Measurements from ENCODE around the gene KRTAP6-3. TPM values are rescaled to one million over a fixed set of nuclear protein-coding genes. Genes with fewer than 3 reads are reported as not detected.

The KRTAP6-3 gene
- polyA plus RNA-seq, 2 of the 4 experiments (the other 2 are of a cell fraction) = not detected

- FAIRE-seq (no peak), DNase-seq (ENCODE audit: low read depth in 1 of 2, low spot score in 1 of 2) (no peak), ATAC-seq (no peak)
- CTCF ChIA-PET = no interaction called here
- WGBS (ENCODE audit: missing lambda C conversion rate) = 53% methylated on average over 6 of the region's 6 CpGs
- no peaks in the 10 kb centered on the region for H3K4me1 ChIP-seq
- no peak within 1 kb of the TSS for H3K4me3 ChIP-seq
- TF ChIP-seq HOXB13 (CRISPR knock-in tag; IDR thresholded peaks at IDR 0.05; ENCODE audit: low read depth) (no peak), ZFP36 (IDR thresholded peaks at IDR 0.05; ENCODE audit: borderline replicate concordance, partially characterized antibody) (no peak), CHD4 (IDR thresholded peaks at IDR 0.05; ENCODE audit: borderline replicate concordance) (no peak), KDM5A (IDR thresholded peaks at IDR 0.05) (no peak), CBX8 (IDR thresholded peaks at IDR 0.05) (no peak), RAD21 (conservative IDR thresholded peaks at IDR 0.05 in 1 of 2, IDR thresholded peaks at IDR 0.05 in 1 of 2) (no peak)
- no peak within 1 kb of the TSS for H3K4me2 ChIP-seq
- POLR2A ChIA-PET = no interaction called here
- no peaks in the 10 kb centered on the region for H3K9me3 ChIP-seq
- H3K27ac ChIP-seq = no peak within 1 kb of the TSS
Observed at GRCh38 chr21:30598802-30599201, 6.6 kb downstream of the KRTAP6-3 start, which contains the start of gene KRTAP6-2. KRTAP6-2 (minus strand) TSS chr21:30598902; CDS start chr21:30598874, 28 bp downstream.

- TF ChIP-seq POLR2A (IDR thresholded peaks at IDR 0.05; ENCODE audit: low read length) (no peak), NFE2L2 (conservative IDR thresholded peaks at IDR 0.05; ENCODE audit: low read length) (no peak), RARB (CRISPR knock-in tag; IDR thresholded peaks at IDR 0.05) (no peak), CHD2 (IDR thresholded peaks at IDR 0.05; ENCODE audit: low read length, partially characterized antibody) (no peak), HMGXB4 (CRISPR knock-in tag; IDR thresholded peaks at IDR 0.05; ENCODE audit: borderline replicate concordance) (no peak), RCOR1 (IDR thresholded peaks at IDR 0.05; ENCODE audit: low read depth, low read length) (no peak), HDAC2 (IDR thresholded peaks at IDR 0.05) (no peak)
- ChIA-PET POLR2A (no interaction called here), CTCF (no interaction called here)
- no peak for ATAC-seq
- H3K4me3 ChIP-seq = no peak within 1 kb of the TSS
- 0% methylated on average over 1 of the region's 1 CpG for WGBS (ENCODE audit: missing lambda C conversion rate)
- no peak for DNase-seq (ENCODE audit: low read depth in 1 of 2, low spot score in 1 of 2)
- H3K4me2 ChIP-seq = no peak within 1 kb of the TSS
- H3K9me3 ChIP-seq = no peaks in the 10 kb centered on the region
- FAIRE-seq = no peak
- H3K27ac ChIP-seq = no peak within 1 kb of the TSS
- no peaks in the 10 kb centered on the region for H3K4me1 ChIP-seq
Observed at GRCh38 chr21:30600787-30601186, 8.5 kb downstream of the KRTAP6-3 start, which contains the start of gene KRTAP22-1. KRTAP22-1 (plus strand) TSS chr21:30601087.

GRCh38 chr21:30605968-30606367 is 13.7 kb downstream of the KRTAP6-3 start:
- no peak overlapping the region for H3K27ac ChIP-seq
- ChIA-PET POLR2A (no interaction called here), CTCF (no interaction called here)
- ATAC-seq (no peak), FAIRE-seq (no peak), DNase-seq (ENCODE audit: low read depth in 1 of 2, low spot score in 1 of 2) (no peak)
- no peak overlapping the region for H3K4me3 ChIP-seq
- H3K9me3 ChIP-seq = no peaks in the 10 kb centered on the region
- no CpG with 5 or more reads among the region's 2 CpGs for whole genome bisulfite sequencing (ENCODE audit: missing lambda C conversion rate)
- H3K4me2 ChIP-seq = no peak overlapping the region
- no peak for TF ChIP-seq CTCF (IDR thresholded peaks at IDR 0.05)
- TF ChIP-seq ZC3H11A (IDR thresholded peaks at IDR 0.05) = no peak
- TF ChIP-seq CHD4 (IDR thresholded peaks at IDR 0.05; ENCODE audit: borderline replicate concordance) = no peak
- TF ChIP-seq REST (IDR thresholded peaks at IDR 0.05) = no peak
- no peak for TF ChIP-seq CHD2 (IDR thresholded peaks at IDR 0.05; ENCODE audit: low read length, partially characterized antibody)
- TF ChIP-seq GATA3 (IDR thresholded peaks at IDR 0.05; ENCODE audit: borderline replicate concordance) = no peak
- TF ChIP-seq HOXB13 (CRISPR knock-in tag; IDR thresholded peaks at IDR 0.05; ENCODE audit: low read depth) = no peak
- no peak for TF ChIP-seq ESRRA (IDR thresholded peaks at IDR 0.05; ENCODE audit: borderline replicate concordance, low read length)
- TF ChIP-seq FOXS1 (CRISPR knock-in tag; IDR thresholded peaks at IDR 0.05) = no peak
- no peak for TF ChIP-seq EHF (CRISPR knock-in tag; IDR thresholded peaks at IDR 0.05)
- TF ChIP-seq CBX2 (IDR thresholded peaks at IDR 0.05; ENCODE audit: borderline replicate concordance, low read depth) = no peak
- TF ChIP-seq HOXA7 (CRISPR knock-in tag; IDR thresholded peaks at IDR 0.05) = no peak
- H3K4me1 ChIP-seq = no peaks in the 10 kb centered on the region
